SK-N-SH (cell line): ENCODE measurements around the gene PHKG2. TPM values are rescaled to one million over a fixed set of nuclear protein-coding genes. Genes with fewer than 3 reads are reported as not detected.

Experiments used
- CTCF ChIA-PET: fragments of 300-600, 350-600 bp; formaldehyde crosslinking; extraction: SDS; loops from one replicate; lab custom pipeline; 2021; lab: Yijun Ruan, JAX
- POLR2A ChIA-PET: fragments of 350-600 bp; sonication (Branson Sonifier 250); formaldehyde crosslinking; extraction: SDS; loops from one replicate; lab custom pipeline; 2020; ENCODE audit warnings: antibody characterized with exemption, inconsistent platforms; lab: Yijun Ruan, JAX
- DNase-seq: peaks from one replicate; pipeline ENCODE4 v3.0.0; 2012
- H2AFZ ChIP-seq: fragments of 200-600 bp; sonication (generic); 2 replicates; pipeline ENCODE4 v1.8.1; 2016; ENCODE audit warnings: antibody characterized with exemption, mild to moderate bottlenecking, low read depth
- H3F3A ChIP-seq: fragments of 200-600 bp; sonication (generic); replicated peaks from 2 replicates; pipeline ENCODE3; 2016; ENCODE audit warnings: antibody characterized with exemption, mild to moderate bottlenecking; ENCODE audit not compliant: insufficient read depth
- H3K27ac ChIP-seq, 2 experiments: fragments of 200-500 bp in 1 of 2; fragments of 200-600 bp in 1 of 2; sonication (Bioruptor generic) in 1 of 2; sonication (generic), shearing (Covaris generic) in 1 of 2; 2 replicates each; pipeline versions ENCODE4 v1.5.1 to v1.6.1; 2014 to 2016; ENCODE audit warnings: low read depth in 2 of 2, inconsistent platforms in 1 of 2, low read length in 1 of 2, mild to moderate bottlenecking in 1 of 2, mixed read lengths in 1 of 2
- H3K27me3 ChIP-seq: fragments of 200-600 bp; sonication (generic), shearing (Covaris generic); 2 replicates; pipeline ENCODE4 v1.6.1; 2016; ENCODE audit warnings: mixed run types; ENCODE audit not compliant: insufficient read depth
- H3K36me3 ChIP-seq, 2 experiments: fragments of 200-500 bp in 1 of 2; fragments of 200-600 bp in 1 of 2; sonication (Bioruptor generic) in 1 of 2; sonication (generic) in 1 of 2; replicated peaks in 1 of 2; 2 replicates each; pipeline versions ENCODE3 to v1.5.1; 2014 to 2016; ENCODE audit warnings: low read length in 1 of 2, mild to moderate bottlenecking in 1 of 2; ENCODE audit not compliant: insufficient read depth in 2 of 2, control insufficient read depth in 1 of 2
- H3K4me1 ChIP-seq, 2 experiments: fragments of 200-500 bp in 1 of 2; fragments of 200-600 bp in 1 of 2; sonication (Bioruptor generic) in 1 of 2; sonication (generic), shearing (Covaris generic) in 1 of 2; 2 replicates each; pipeline versions ENCODE4 v1.5.1 to v1.6.1; 2014 to 2016; ENCODE audit warnings: low read depth in 1 of 2, low read length in 1 of 2, mixed run types in 1 of 2; ENCODE audit not compliant: insufficient read depth in 2 of 2, control insufficient read depth in 1 of 2
- H3K4me2 ChIP-seq: fragments of 200-600 bp; sonication (generic), shearing (Covaris generic); 2 replicates; pipeline ENCODE4 v1.6.1; 2017; ENCODE audit warnings: mixed run types
- H3K4me3 ChIP-seq, 2 experiments: fragments of 200-500 bp in 1 of 2; fragments of 200-600 bp in 1 of 2; sonication (Bioruptor generic) in 1 of 2; sonication (generic), shearing (Covaris generic) in 1 of 2; 2 replicates each; pipeline versions ENCODE4 v1.5.1 to v1.8.1; 2014 to 2016; ENCODE audit warnings: low read depth in 2 of 2, inconsistent platforms in 1 of 2, low read length in 1 of 2, mild to moderate bottlenecking in 1 of 2, mixed read lengths in 1 of 2, moderate library complexity in 1 of 2
- H3K79me2 ChIP-seq: fragments of 200-600 bp; sonication (generic); 2 replicates; pipeline ENCODE4 v1.8.1; 2017; ENCODE audit warnings: mild to moderate bottlenecking; ENCODE audit not compliant: insufficient read depth
- H3K9ac ChIP-seq: fragments of 200-600 bp; sonication (generic); 2 replicates; pipeline ENCODE4 v1.6.1; 2017; ENCODE audit warnings: mixed run types
- H3K9me2 ChIP-seq: fragments of 200-600 bp; sonication (generic); 2 replicates; pipeline ENCODE4 v1.6.1; 2017; ENCODE audit warnings: mixed run types
- H3K9me3 ChIP-seq: fragments of 200-600 bp; sonication (generic); 2 replicates; pipeline ENCODE4 v1.6.1; 2017; ENCODE audit warnings: mixed run types, mild to moderate bottlenecking, moderate library complexity
- H4K20me1 ChIP-seq: fragments of 200-600 bp; sonication (generic); 2 replicates; pipeline ENCODE4 v1.6.1; 2017; ENCODE audit warnings: mild to moderate bottlenecking, mixed run types; ENCODE audit not compliant: insufficient read depth
- MAX ChIP-seq: IDR thresholded peaks from 2 replicates; pipeline ENCODE4 v1.4.0; 2012; ENCODE audit warnings: low read depth
- POLR2AphosphoS5 ChIP-seq: IDR thresholded peaks from 2 replicates; pipeline ENCODE4 v1.6.1; 2012; ENCODE audit warnings: low read depth, low read length
- RAD21 ChIP-seq: IDR thresholded peaks from 2 replicates; pipeline ENCODE4 v1.6.1; 2012; ENCODE audit warnings: mild to moderate bottlenecking, low read length
- RCOR1 ChIP-seq: fragments of 150-350 bp; IDR thresholded peaks from 2 replicates; pipeline ENCODE4 v1.6.1; 2017; ENCODE audit warnings: antibody characterized with exemption, low read length
- REST ChIP-seq: IDR thresholded peaks from 2 replicates; pipeline ENCODE4 v1.6.1; 2012; ENCODE audit warnings: mild to moderate bottlenecking, low read depth, low read length, moderate library complexity
- RXRA ChIP-seq: IDR thresholded peaks from 2 replicates; pipeline ENCODE4 v1.4.0; 2012; ENCODE audit warnings: low read depth, mild to moderate bottlenecking, borderline replicate concordance
- SIN3A ChIP-seq: IDR thresholded peaks from 2 replicates; pipeline ENCODE4 v1.6.1; 2012; ENCODE audit warnings: low read depth, mild to moderate bottlenecking, low read length, moderate library complexity, borderline replicate concordance
- TCF12 ChIP-seq: IDR thresholded peaks from 2 replicates; pipeline ENCODE4 v1.4.0; 2012
- USF2 ChIP-seq: fragments of 150-350 bp; IDR thresholded peaks from 2 replicates; pipeline ENCODE4 v1.6.1; 2017; ENCODE audit warnings: antibody characterized with exemption, low read length, low read depth, borderline replicate concordance
- YY1 ChIP-seq: IDR thresholded peaks from 2 replicates; pipeline ENCODE4 v1.4.0; 2012; ENCODE audit warnings: low read depth, mild to moderate bottlenecking
- WGBS: methylation state at CpG from one replicate; pipeline ENCODE4 v1.1.6; 2017; ENCODE audit warnings: low lambda C conversion rate; 5-methylcytosine and 5-hydroxymethylcytosine counted together
- polyA plus RNA-seq, 3 experiments: library from polyadenylated mRNA; depleted of rRNA; stranded (reverse); fragments of >200 nt; gene quantifications; 2 replicates each; pipeline ENCODE4 v1.2.3, GENCODE V29; 2012
- TF ChIP-seq, protein P1 (sequence below): IDR thresholded peaks from 2 replicates; pipeline ENCODE4; 2012
- TF ChIP-seq, protein P2 (sequence below): fragments of 200-600 bp; sonication (generic); IDR thresholded peaks from 2 replicates; pipeline ENCODE4 v1.6.1; 2017; ENCODE audit warnings: antibody characterized with exemption, mild to moderate bottlenecking, moderate library complexity

Gene PHKG2
- polyA plus RNA-seq, 1 of the 3 experiments (the other 2 are of a cell fraction), result 45.8 TPM

GRCh38 chr16:30753596-30753995 lies 5.4 kb downstream of the PHKG2 start:
- peaks cover 20% of the 10 kb centered on the region for H3K79me2 ChIP-seq
- POLR2A ChIA-PET, result interaction anchor here (0.8 kb wide), 1 partner anchor 142 kb away, joined by 3 read pairs; no protein-coding TSS in a partner anchor
- no peaks in the 10 kb centered on the region; a peak in 1 of 4 replicates for H3K4me1 ChIP-seq
- no peak overlapping the region for H2AFZ ChIP-seq
- H3K9me3 ChIP-seq, result no peaks in the 10 kb centered on the region
- no peaks in the 10 kb centered on the region for H3K27me3 ChIP-seq
- CTCF ChIA-PET, result no interaction called here
- no peak for DNase-seq
- 83% methylated on average over 4 of the region's 4 CpGs for WGBS
- no peak overlapping the region for H3K9ac ChIP-seq
- peaks cover 8 to 45% of the 10 kb centered on the region in 2 experiments for H3K36me3 ChIP-seq
- no peak for TF ChIP-seq POLR2AphosphoS5
- no peak for TF ChIP-seq SIN3A
- TF ChIP-seq REST, result no peak
- no peak for TF ChIP-seq RCOR1
- TF ChIP-seq TCF12, result no peak
- TF ChIP-seq RXRA, result no peak
- no peak for TF ChIP-seq USF2
- TF ChIP-seq RAD21, result no peak
- no peak for TF ChIP-seq MAX
- TF ChIP-seq, protein P1, sequence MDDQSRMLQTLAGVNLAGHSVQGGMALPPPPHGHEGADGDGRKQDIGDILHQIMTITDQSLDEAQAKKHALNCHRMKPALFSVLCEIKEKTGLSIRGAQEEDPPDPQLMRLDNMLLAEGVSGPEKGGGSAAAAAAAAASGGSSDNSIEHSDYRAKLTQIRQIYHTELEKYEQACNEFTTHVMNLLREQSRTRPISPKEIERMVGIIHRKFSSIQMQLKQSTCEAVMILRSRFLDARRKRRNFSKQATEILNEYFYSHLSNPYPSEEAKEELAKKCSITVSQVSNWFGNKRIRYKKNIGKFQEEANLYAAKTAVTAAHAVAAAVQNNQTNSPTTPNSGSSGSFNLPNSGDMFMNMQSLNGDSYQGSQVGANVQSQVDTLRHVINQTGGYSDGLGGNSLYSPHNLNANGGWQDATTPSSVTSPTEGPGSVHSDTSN, result no peak
- TF ChIP-seq, protein P2, sequence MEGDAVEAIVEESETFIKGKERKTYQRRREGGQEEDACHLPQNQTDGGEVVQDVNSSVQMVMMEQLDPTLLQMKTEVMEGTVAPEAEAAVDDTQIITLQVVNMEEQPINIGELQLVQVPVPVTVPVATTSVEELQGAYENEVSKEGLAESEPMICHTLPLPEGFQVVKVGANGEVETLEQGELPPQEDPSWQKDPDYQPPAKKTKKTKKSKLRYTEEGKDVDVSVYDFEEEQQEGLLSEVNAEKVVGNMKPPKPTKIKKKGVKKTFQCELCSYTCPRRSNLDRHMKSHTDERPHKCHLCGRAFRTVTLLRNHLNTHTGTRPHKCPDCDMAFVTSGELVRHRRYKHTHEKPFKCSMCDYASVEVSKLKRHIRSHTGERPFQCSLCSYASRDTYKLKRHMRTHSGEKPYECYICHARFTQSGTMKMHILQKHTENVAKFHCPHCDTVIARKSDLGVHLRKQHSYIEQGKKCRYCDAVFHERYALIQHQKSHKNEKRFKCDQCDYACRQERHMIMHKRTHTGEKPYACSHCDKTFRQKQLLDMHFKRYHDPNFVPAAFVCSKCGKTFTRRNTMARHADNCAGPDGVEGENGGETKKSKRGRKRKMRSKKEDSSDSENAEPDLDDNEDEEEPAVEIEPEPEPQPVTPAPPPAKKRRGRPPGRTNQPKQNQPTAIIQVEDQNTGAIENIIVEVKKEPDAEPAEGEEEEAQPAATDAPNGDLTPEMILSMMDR, result no peak
- no peak for TF ChIP-seq YY1
- H3K9me2 ChIP-seq, result no peaks in the 10 kb centered on the region
- no peak overlapping the region for H3K4me3 ChIP-seq
- no peak overlapping the region for H3K27ac ChIP-seq
- no peak overlapping the region for H3K4me2 ChIP-seq
- no peaks in the 10 kb centered on the region for H4K20me1 ChIP-seq
- H3F3A ChIP-seq, result no peaks in the 10 kb centered on the region
